H1 (cell line): ENCODE measurements around the gene RSU1. TPM values are rescaled to one million over a fixed set of nuclear protein-coding genes. Genes with fewer than 3 reads are reported as not detected.

Experiments used
- CTCF ChIA-PET: fragments of 300-600 bp; sonication (Branson Sonifier 250); formaldehyde crosslinking; loops from one replicate; lab custom pipeline; 2021; ENCODE audit not compliant: partially characterized antibody; lab: Charles Lee
- POLR2A ChIA-PET: fragments of 300-600 bp; sonication (Branson Sonifier 250); formaldehyde crosslinking; loops from one replicate; lab custom pipeline; 2021; ENCODE audit warnings: inconsistent platforms; ENCODE audit not compliant: partially characterized antibody; lab: Charles Lee
- DNase-seq, 2 experiments: peaks; one replicate each; pipeline versions ENCODE4 v3.0.0 to v3.0.0-alpha.2; 2010 to 2022; ENCODE audit warnings: low spot score in 2 of 2, low read depth in 1 of 2, mixed read lengths in 1 of 2
- FAIRE-seq: peaks from 2 replicates; lab custom pipeline; 2011; peaks lifted over from hg19 to GRCh38; lab: Jason Lieb, UNC
- H2AFZ ChIP-seq: 2 replicates; pipeline ENCODE4 v1.8.1; 2012; ENCODE audit warnings: low read length, inconsistent platforms
- H2AK5ac ChIP-seq: 2 replicates; pipeline ENCODE4 v1.6.1; 2013; ENCODE audit warnings: low read depth, low read length
- H2BK120ac ChIP-seq: replicated peaks from 2 replicates; pipeline ENCODE3; 2013; ENCODE audit warnings: low read depth, low read length, inconsistent platforms
- H2BK12ac ChIP-seq: 2 replicates; pipeline ENCODE4 v1.6.1; 2013; ENCODE audit warnings: low read depth, low read length
- H2BK15ac ChIP-seq: 2 replicates; pipeline ENCODE4 v1.6.1; 2013; ENCODE audit warnings: low read length
- H2BK20ac ChIP-seq: 2 replicates; pipeline ENCODE4 v1.6.1; 2013; ENCODE audit warnings: low read length
- H2BK5ac ChIP-seq: 2 replicates; pipeline ENCODE4 v1.6.1; 2013; ENCODE audit warnings: low read depth, low read length
- H3K14ac ChIP-seq: 2 replicates; pipeline ENCODE4 v1.6.1; 2013; ENCODE audit warnings: inconsistent platforms; ENCODE audit not compliant: insufficient read length
- H3K18ac ChIP-seq: 2 replicates; pipeline ENCODE4 v1.6.1; 2013; ENCODE audit warnings: low read length; ENCODE audit errors: extremely low read depth
- H3K23ac ChIP-seq: 2 replicates; pipeline ENCODE4 v1.6.1; 2013; ENCODE audit warnings: inconsistent platforms; ENCODE audit not compliant: insufficient read length
- H3K23me2 ChIP-seq: 2 replicates; pipeline ENCODE4 v1.6.1; 2013; ENCODE audit warnings: low read depth, low read length
- H3K27ac ChIP-seq: 2 replicates; pipeline ENCODE4 v1.6.1; 2011; ENCODE audit warnings: low read depth, low read length, inconsistent platforms
- H3K27me3 ChIP-seq, 4 experiments: replicated peaks in 1 of 4; 1 replicate in 1 of 4; 2 replicates in 3 of 4; pipeline versions ENCODE4 v1.6.1 to v1.8.1; 2011 to 2013; ENCODE audit warnings: low read length in 3 of 4, mild to moderate bottlenecking in 3 of 4, inconsistent platforms in 2 of 4, mixed read lengths in 2 of 4, moderate library complexity in 1 of 4; ENCODE audit not compliant: control insufficient read depth in 3 of 4, insufficient read depth in 3 of 4; ENCODE audit errors: extremely low read depth in 1 of 4
- H3K36me3 ChIP-seq, 4 experiments: 2 replicates each; pipeline versions ENCODE4 v1.6.1 to v1.8.1; 2011 to 2013; ENCODE audit warnings: mild to moderate bottlenecking in 4 of 4, low read length in 3 of 4, moderate library complexity in 2 of 4, control low read depth in 1 of 4, inconsistent platforms in 1 of 4; ENCODE audit not compliant: insufficient read depth in 4 of 4, control insufficient read depth in 2 of 4
- H3K4ac ChIP-seq: replicated peaks from 2 replicates; pipeline ENCODE3; 2013; ENCODE audit warnings: low read length, low read depth, mixed read lengths, inconsistent platforms; ENCODE audit not compliant: insufficient read length
- H3K4me1 ChIP-seq, 4 experiments: replicated peaks in 1 of 4; 1 replicate in 1 of 4; 2 replicates in 3 of 4; pipeline versions ENCODE4 v1.6.1 to v1.8.1; 2011 to 2013; ENCODE audit warnings: low read length in 3 of 4, inconsistent platforms in 2 of 4, mixed read lengths in 1 of 4; ENCODE audit not compliant: insufficient read depth in 4 of 4, control insufficient read depth in 3 of 4
- H3K4me2 ChIP-seq, 2 experiments: 2 replicates each; pipeline versions ENCODE4 v1.6.1 to v1.8.1; 2011 to 2013; ENCODE audit warnings: low read depth in 2 of 2, low read length in 2 of 2, control low read depth in 1 of 2, inconsistent platforms in 1 of 2, mild to moderate bottlenecking in 1 of 2; ENCODE audit not compliant: insufficient read depth in 1 of 2
- H3K4me3 ChIP-seq, 4 experiments: fragments of 200-600, 300-600 bp in 1 of 4; sonication (generic), shearing (Covaris generic), sonication (Bioruptor Twin) in 1 of 4; 2 replicates each; pipeline versions ENCODE4 v1.5.1 to v1.8.1; 2011 to 2016; ENCODE audit warnings: low read length in 4 of 4, low read depth in 3 of 4, control low read depth in 2 of 4, inconsistent platforms in 2 of 4, mild to moderate bottlenecking in 2 of 4, mixed read lengths in 1 of 4, moderate library complexity in 1 of 4; ENCODE audit not compliant: insufficient read depth in 2 of 4; ENCODE audit errors: extremely low read depth in 1 of 4
- H3K56ac ChIP-seq: replicated peaks from 2 replicates; pipeline ENCODE3; 2013; ENCODE audit warnings: low read depth, mild to moderate bottlenecking, mixed read lengths, low read length, inconsistent platforms; ENCODE audit not compliant: insufficient read length
- H3K79me1 ChIP-seq: 2 replicates; pipeline ENCODE4 v1.6.1; 2013; ENCODE audit warnings: low read depth, low read length, control low read depth
- H3K79me2 ChIP-seq, 2 experiments: 2 replicates each; pipeline versions ENCODE4 v1.6.1 to v1.8.1; 2012 to 2013; ENCODE audit warnings: low read length in 2 of 2, mild to moderate bottlenecking in 2 of 2, inconsistent platforms in 1 of 2; ENCODE audit not compliant: insufficient read depth in 2 of 2, control insufficient read depth in 1 of 2
- H3K9ac ChIP-seq, 4 experiments: replicated peaks in 1 of 4; 1 replicate in 1 of 4; 2 replicates in 3 of 4; pipeline versions ENCODE4 v1.6.1 to v1.8.1; 2011 to 2013; ENCODE audit warnings: low read depth in 3 of 4, low read length in 3 of 4, control low read depth in 2 of 4, mild to moderate bottlenecking in 2 of 4, moderate library complexity in 2 of 4, inconsistent platforms in 1 of 4; ENCODE audit errors: extremely low read depth in 1 of 4
- H3K9me3 ChIP-seq, 2 experiments: 2 replicates each; pipeline versions ENCODE4 v1.6.1 to v1.8.1; 2012 to 2013; ENCODE audit warnings: mild to moderate bottlenecking in 2 of 2, moderate library complexity in 2 of 2, control low read depth in 1 of 2, inconsistent platforms in 1 of 2, low read depth in 1 of 2, low read length in 1 of 2, mixed read lengths in 1 of 2; ENCODE audit not compliant: insufficient read depth in 2 of 2
- H4K20me1 ChIP-seq, 2 experiments: replicated peaks in 1 of 2; 2 replicates each; pipeline versions ENCODE3 to v1.8.1; 2011 to 2013; ENCODE audit warnings: inconsistent platforms in 2 of 2, low read length in 2 of 2, mild to moderate bottlenecking in 1 of 2; ENCODE audit not compliant: insufficient read depth in 2 of 2, control insufficient read depth in 1 of 2
- H4K5ac ChIP-seq: 2 replicates; pipeline ENCODE4 v1.6.1; 2013; ENCODE audit warnings: low read length, low read depth, mixed read lengths, inconsistent platforms; ENCODE audit not compliant: insufficient read length
- H4K8ac ChIP-seq: 2 replicates; pipeline ENCODE4 v1.8.0; 2013; ENCODE audit warnings: mild to moderate bottlenecking, moderate library complexity, low read length, inconsistent platforms; ENCODE audit not compliant: insufficient read depth; ENCODE audit errors: extremely low read depth
- H4K91ac ChIP-seq: replicated peaks from 2 replicates; pipeline ENCODE3; 2013; ENCODE audit warnings: low read length, mixed read lengths, inconsistent platforms; ENCODE audit not compliant: insufficient read length
- CHD2 ChIP-seq: IDR thresholded peaks from 2 replicates; pipeline ENCODE4 v1.6.1; 2012; ENCODE audit warnings: low read length, improper control_type of control experiment
- EGR1 ChIP-seq: IDR thresholded peaks from 2 replicates; pipeline ENCODE4 v1.6.1; 2011; ENCODE audit warnings: low read depth, low read length, borderline replicate concordance
- KDM4A ChIP-seq: IDR thresholded peaks from one replicate; pipeline ENCODE4 v1.7.1; 2012; ENCODE audit warnings: low read depth, mild to moderate bottlenecking, moderate library complexity, low read length, inconsistent platforms; ENCODE audit not compliant: severe bottlenecking
- MAFK ChIP-seq: IDR thresholded peaks from 2 replicates; pipeline ENCODE4 v1.6.1; 2012; ENCODE audit warnings: low read depth, mild to moderate bottlenecking, improper control_type of control experiment, low read length
- PHF8 ChIP-seq: fragments of 200-600 bp; sonication (generic); conservative IDR thresholded peaks from 2 replicates; pipeline ENCODE4 v1.7.1; 2012; ENCODE audit warnings: low read depth, mild to moderate bottlenecking, inconsistent platforms, low read length, moderate library complexity
- POLR2AphosphoS5 ChIP-seq: IDR thresholded peaks from 2 replicates; pipeline ENCODE4 v1.6.1; 2011; ENCODE audit warnings: low read depth, low read length
- RFX5 ChIP-seq: IDR thresholded peaks from 2 replicates; pipeline ENCODE4 v1.6.1; 2011; ENCODE audit warnings: low read depth, low read length, improper control_type of control experiment, borderline replicate concordance
- SP1 ChIP-seq: IDR thresholded peaks from 2 replicates; pipeline ENCODE4 v1.6.1; 2011; ENCODE audit warnings: low read depth, low read length
- SUZ12 ChIP-seq: fragments of 200-600 bp; sonication (generic); IDR thresholded peaks from 2 replicates; pipeline ENCODE4 v1.6.1; 2012; ENCODE audit warnings: mild to moderate bottlenecking, inconsistent platforms, low read length, moderate library complexity, mixed read lengths
- TAF7 ChIP-seq: optimal IDR thresholded peaks from 2 replicates; pipeline ENCODE3; 2011; ENCODE audit warnings: low read depth, mild to moderate bottlenecking, inconsistent platforms, low read length, moderate library complexity, borderline replicate concordance
- ZNF274 ChIP-seq: IDR thresholded peaks from 2 replicates; pipeline ENCODE4 v1.7.0; 2012; ENCODE audit warnings: low read length, borderline replicate concordance; ENCODE audit errors: extremely low read depth
- WGBS, 2 experiments: shearing (Covaris generic) in 1 of 2; methylation state at CpG; one replicate each; pipeline versions ENCODE4 v1.1.6 to v1.1.7; 2013 to 2015; ENCODE audit warnings: low lambda C conversion rate in 2 of 2, mixed read lengths in 2 of 2, inconsistent platforms in 1 of 2, low coverage in 1 of 2, missing lambda C conversion rate in 1 of 2; ENCODE audit not compliant: insufficient replicate concordance in 2 of 2, insufficient coverage in 1 of 2, insufficient read length in 1 of 2; ENCODE audit errors: extremely low coverage in 1 of 2, missing lambda C conversion rate in 1 of 2; 5-methylcytosine and 5-hydroxymethylcytosine counted together
- polyA plus RNA-seq, 7 experiments: library from polyadenylated mRNA; depleted of rRNA in 3 of 7; stranded (reverse) in 5 of 7; unstranded in 2 of 7; fragments of >200 nt in 5 of 7; fragments of 200-250 nt in 2 of 7; gene quantifications; 1 replicate in 5 of 7; 2 replicates in 1 of 7; 4 replicates in 1 of 7; pipeline versions ENCODE4 v1.2.1 to v1.2.3, GENCODE V29; 2011 to 2013; ENCODE audit warnings: missing spikeins in 2 of 7, mixed read lengths in 2 of 7
- total RNA-seq: library from RNA; stranded (reverse); fragmentation: NEBNext Ultra II Directional; extraction: Animal tissue kit (Norgen Biotek cat#: 25700); gene quantifications from 2 replicates; pipeline ENCODE4 v1.2.1, GENCODE V29; 2021

Gene RSU1
- total and polyA plus RNA-seq, 2 of the 8 experiments (the other 6 are each of a cell fraction or from before 2014, with no cell fraction given): 50.0 to 68.2 TPM

- TF ChIP-seq RFX5 (no peak), SUZ12 (no peak), CHD2 (no peak), ZNF274 (no peak), TAF7 (no peak), EGR1 (no peak), KDM4A (no peak), MAFK (no peak), PHF8 (no peak), POLR2AphosphoS5 (no peak), SP1 (no peak)
- H4K8ac ChIP-seq: no peak overlapping the region
- no peaks in the 10 kb centered on the region for H3K27me3 ChIP-seq
- no peak overlapping the region for H4K5ac ChIP-seq
- H2AFZ ChIP-seq: no peak overlapping the region
- H3K4ac ChIP-seq: no peak overlapping the region
- H3K4me3 ChIP-seq: no peak overlapping the region
- no peak overlapping the region for H2BK120ac ChIP-seq
- H2AK5ac ChIP-seq: no peak overlapping the region
- FAIRE-seq (no peak), DNase-seq (no peak)
- ChIA-PET CTCF (no interaction called here), POLR2A (no interaction called here)
- no peak overlapping the region for H2BK20ac ChIP-seq
- no peak overlapping the region for H3K14ac ChIP-seq
- no peak overlapping the region for H3K27ac ChIP-seq
- H3K23me2 ChIP-seq: no peaks in the 10 kb centered on the region
- no peaks in the 10 kb centered on the region for H3K9me3 ChIP-seq
- no peak overlapping the region for H3K56ac ChIP-seq
- H2BK15ac ChIP-seq: no peak overlapping the region
- no peaks in the 10 kb centered on the region for H3K79me2 ChIP-seq
- no peak overlapping the region for H3K4me2 ChIP-seq
- WGBS, 2 experiments: 92% methylated on average over 5 of the region's 5 CpGs; no CpG with 5 or more reads in 1 of the 2 experiments
- H3K36me3 ChIP-seq: no peaks in the 10 kb centered on the region
- H3K79me1 ChIP-seq: no peaks in the 10 kb centered on the region
- no peak overlapping the region for H3K18ac ChIP-seq
- H2BK12ac ChIP-seq: no peak overlapping the region
- H3K9ac ChIP-seq: no peak overlapping the region
- H3K4me1 ChIP-seq: no peaks in the 10 kb centered on the region
- H3K23ac ChIP-seq: no peak overlapping the region
- H4K20me1 ChIP-seq: no peaks in the 10 kb centered on the region
- no peak overlapping the region for H4K91ac ChIP-seq
- H2BK5ac ChIP-seq: no peak overlapping the region
Observed at GRCh38 chr10:16690417-16690816, 126.8 kb downstream of the RSU1 start.
